HepG2 (cell line): ENCODE data around the gene DDRGK1. TPM values are rescaled to one million over a fixed set of nuclear protein-coding genes. Genes with fewer than 3 reads are reported as not detected.

Source experiments
- AKAP8 ChIP-seq: sonication (generic); formaldehyde crosslinking; IDR thresholded peaks from 2 replicates; pipeline ENCODE4 v1.5.1; 2020; ENCODE audit warnings: mild to moderate bottlenecking, missing genetic modification reagents
- BCL6 ChIP-seq: IDR thresholded peaks from 2 replicates; pipeline ENCODE4 v1.6.1; 2016; ENCODE audit warnings: missing genetic modification reagents, missing compliant biosample characterization
- CHCHD3 ChIP-seq: sonication (generic); formaldehyde crosslinking; IDR thresholded peaks from 2 replicates; pipeline ENCODE4 v1.8.0; 2022; ENCODE audit warnings: mild to moderate bottlenecking, missing genetic modification reagents, moderate library complexity
- FOXA3 ChIP-seq: IDR thresholded peaks from 2 replicates; pipeline ENCODE4 v1.6.1; 2016; ENCODE audit warnings: missing genetic modification reagents, missing compliant biosample characterization
- HNRNPL ChIP-seq: fragments of 200-400 bp; formaldehyde crosslinking; IDR thresholded peaks from 2 replicates; pipeline ENCODE4 v1.6.1; 2017; ENCODE audit warnings: mild to moderate bottlenecking, low read depth, low read length
- JUN ChIP-seq: sonication (generic); formaldehyde crosslinking; IDR thresholded peaks from 2 replicates; pipeline ENCODE4 v1.4.0; 2020; ENCODE audit warnings: mild to moderate bottlenecking, missing genetic modification reagents
- KDM2A ChIP-seq: sonication (generic); formaldehyde crosslinking; IDR thresholded peaks from 2 replicates; pipeline ENCODE4 v1.4.0; 2020; ENCODE audit warnings: low read depth, missing genetic modification reagents, borderline replicate concordance
- MYNN ChIP-seq: sonication (generic); formaldehyde crosslinking; IDR thresholded peaks from 2 replicates; pipeline ENCODE4 v1.4.0; 2020; ENCODE audit warnings: mild to moderate bottlenecking, low read depth, missing genetic modification reagents
- NFKBIZ ChIP-seq: IDR thresholded peaks from 2 replicates; pipeline ENCODE4 v1.6.1; 2018; ENCODE audit warnings: missing genetic modification reagents, missing compliant biosample characterization
- NFYB ChIP-seq: sonication (generic); formaldehyde crosslinking; IDR thresholded peaks from 2 replicates; pipeline ENCODE4 v1.4.0; 2020; ENCODE audit warnings: missing genetic modification reagents
- RARG ChIP-seq: sonication (generic); formaldehyde crosslinking; IDR thresholded peaks from 2 replicates; pipeline ENCODE4 v1.4.0; 2020; ENCODE audit warnings: low read depth, mild to moderate bottlenecking, missing genetic modification reagents
- SAFB2 ChIP-seq: sonication (generic); formaldehyde crosslinking; IDR thresholded peaks from 2 replicates; pipeline ENCODE4 v1.5.1; 2020; ENCODE audit warnings: missing genetic modification reagents, low read depth, mild to moderate bottlenecking, borderline replicate concordance
- SATB2 ChIP-seq: sonication (generic); formaldehyde crosslinking; IDR thresholded peaks from 2 replicates; pipeline ENCODE4 v1.5.0; 2020; ENCODE audit warnings: missing genetic modification reagents
- SCMH1 ChIP-seq: sonication (generic); formaldehyde crosslinking; IDR thresholded peaks from 2 replicates; pipeline ENCODE4 v1.9.0; 2021; ENCODE audit warnings: missing genetic modification reagents, mild to moderate bottlenecking, borderline replicate concordance
- SETDB1 ChIP-seq: sonication (generic); formaldehyde crosslinking; IDR thresholded peaks from 2 replicates; pipeline ENCODE4 v1.5.1; 2020; ENCODE audit warnings: missing genetic modification reagents, mild to moderate bottlenecking, borderline replicate concordance
- SIN3B ChIP-seq: fragments of 150-350 bp; IDR thresholded peaks from 2 replicates; pipeline ENCODE4 v1.6.1; 2014; ENCODE audit warnings: low read length
- SOX5 ChIP-seq: IDR thresholded peaks from 2 replicates; pipeline ENCODE4 v1.6.1; 2016; ENCODE audit warnings: borderline replicate concordance
- SRSF4 ChIP-seq: fragments of 200-400 bp; formaldehyde crosslinking; IDR thresholded peaks from one replicate; pipeline ENCODE4 v1.6.1; 2018; ENCODE audit warnings: mild to moderate bottlenecking, low read depth, low read length, moderate library complexity; ENCODE audit not compliant: poor library complexity, severe bottlenecking
- TAF15 ChIP-seq: fragments of 200-400 bp; formaldehyde crosslinking; IDR thresholded peaks from one replicate; pipeline ENCODE4 v1.6.1; 2018; ENCODE audit warnings: mild to moderate bottlenecking, low read depth, low read length; ENCODE audit not compliant: poor library complexity, severe bottlenecking
- YEATS4 ChIP-seq: sonication (generic); formaldehyde crosslinking; IDR thresholded peaks from 2 replicates; pipeline ENCODE4 v1.4.0; 2020; ENCODE audit warnings: missing genetic modification reagents, borderline replicate concordance
- ZFP90 ChIP-seq: sonication (generic); formaldehyde crosslinking; IDR thresholded peaks from 2 replicates; pipeline ENCODE4 v1.8.0; 2022; ENCODE audit warnings: missing genetic modification reagents, mild to moderate bottlenecking, inconsistent platforms, borderline replicate concordance
- ZNF160 ChIP-seq: sonication (generic); formaldehyde crosslinking; IDR thresholded peaks from 2 replicates; pipeline ENCODE4 v1.8.0; 2022; ENCODE audit warnings: mild to moderate bottlenecking, inconsistent platforms, missing genetic modification reagents
- ZNF235 ChIP-seq: sonication (generic); formaldehyde crosslinking; IDR thresholded peaks from 2 replicates; pipeline ENCODE4 v1.8.1; 2023; ENCODE audit warnings: mild to moderate bottlenecking, missing genetic modification reagents, borderline replicate concordance
- ZNF343 ChIP-seq: sonication (generic); formaldehyde crosslinking; IDR thresholded peaks from 2 replicates; pipeline ENCODE4 v1.4.0; 2020; ENCODE audit warnings: mild to moderate bottlenecking, missing genetic modification reagents
- ZNF546 ChIP-seq: sonication (generic); formaldehyde crosslinking; conservative IDR thresholded peaks from 2 replicates; pipeline ENCODE4 v1.8.1; 2023; ENCODE audit warnings: mild to moderate bottlenecking, missing genetic modification reagents
- ZNF766 ChIP-seq: sonication (generic); formaldehyde crosslinking; IDR thresholded peaks from 2 replicates; pipeline ENCODE4 v1.5.0; 2020; ENCODE audit warnings: missing genetic modification reagents, borderline replicate concordance
- ZNF768 ChIP-seq: sonication (generic); formaldehyde crosslinking; IDR thresholded peaks from 2 replicates; pipeline ENCODE4 v1.4.0; 2020; ENCODE audit warnings: missing genetic modification reagents
- ZNF800 ChIP-seq: sonication (generic); formaldehyde crosslinking; IDR thresholded peaks from 2 replicates; pipeline ENCODE4 v1.4.0; 2020; ENCODE audit warnings: missing genetic modification reagents
- ZSCAN29 ChIP-seq: sonication (generic); formaldehyde crosslinking; conservative IDR thresholded peaks from 2 replicates; pipeline ENCODE4 v1.4.0; 2020; ENCODE audit warnings: mild to moderate bottlenecking, missing genetic modification reagents
- polyA plus RNA-seq, 8 experiments: library from polyadenylated mRNA; depleted of rRNA in 3 of 8; stranded (reverse) in 7 of 8; unstranded in 1 of 8; fragments of >200 nt; fragmentation: Illumina TruSeq in 4 of 8; extraction: Trizol in 4 of 8; gene quantifications; 2 replicates each; pipeline versions ENCODE4 v1.2.1 to v1.2.3, GENCODE V29; 2011 to 2016; ENCODE audit warnings: low read depth in 4 of 8, missing spikeins in 1 of 8, mixed read lengths in 1 of 8; ENCODE audit not compliant: insufficient read depth in 1 of 8
- total RNA-seq, 5 experiments: library from RNA; depleted of rRNA; stranded (reverse); fragments of >200 nt; fragmentation: Illumina TruSeq; extraction: Trizol; gene quantifications; 2 replicates each; pipeline ENCODE4 v1.2.3, GENCODE V29; 2016; ENCODE audit warnings: low read depth in 1 of 5
- TF ChIP-seq, protein P1 (sequence below): IDR thresholded peaks from 2 replicates; pipeline ENCODE4 v1.6.1; 2016; ENCODE audit warnings: low read depth, control low read depth

DDRGK1 gene
- total and polyA plus RNA-seq, 2 of the 13 experiments (the other 11 are each of a cell fraction or from before 2014, with no cell fraction given), result 96.7 to 149 TPM

DNA sequence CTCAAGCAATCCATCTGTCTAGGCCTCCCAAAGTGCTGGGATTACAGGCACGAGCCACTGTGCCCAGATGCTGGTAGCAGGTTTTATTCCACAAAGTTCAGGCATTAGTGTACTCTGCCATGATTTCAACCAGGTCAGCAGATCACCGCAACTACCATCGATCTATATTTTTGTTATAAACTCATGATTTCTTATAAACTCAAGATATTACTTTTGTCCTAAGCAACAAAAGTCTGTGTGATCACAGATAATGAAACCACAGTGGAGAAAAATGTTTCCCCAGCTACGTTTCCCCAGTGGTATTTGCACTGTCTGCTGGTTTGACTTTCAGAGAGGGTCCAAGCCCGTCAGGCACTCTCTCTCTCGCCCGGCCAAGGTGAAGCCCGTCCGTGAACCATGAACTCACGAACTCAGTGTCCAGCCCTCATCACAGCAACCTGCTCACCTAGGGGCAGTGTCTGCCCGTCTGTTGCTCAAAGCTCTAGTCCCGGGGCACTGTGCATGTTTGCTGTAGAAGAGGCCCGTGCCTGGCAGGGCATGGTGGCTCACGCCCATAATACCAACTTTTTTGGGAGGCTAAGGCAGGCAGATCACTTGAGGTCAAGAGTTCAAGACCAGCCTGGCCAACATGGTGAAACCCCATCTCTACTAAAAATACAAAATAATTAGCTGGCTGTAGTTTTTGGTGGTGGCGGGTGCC lies 27.6 kb upstream of the DDRGK1 start (continued):
- TF ChIP-seq, protein P1, sequence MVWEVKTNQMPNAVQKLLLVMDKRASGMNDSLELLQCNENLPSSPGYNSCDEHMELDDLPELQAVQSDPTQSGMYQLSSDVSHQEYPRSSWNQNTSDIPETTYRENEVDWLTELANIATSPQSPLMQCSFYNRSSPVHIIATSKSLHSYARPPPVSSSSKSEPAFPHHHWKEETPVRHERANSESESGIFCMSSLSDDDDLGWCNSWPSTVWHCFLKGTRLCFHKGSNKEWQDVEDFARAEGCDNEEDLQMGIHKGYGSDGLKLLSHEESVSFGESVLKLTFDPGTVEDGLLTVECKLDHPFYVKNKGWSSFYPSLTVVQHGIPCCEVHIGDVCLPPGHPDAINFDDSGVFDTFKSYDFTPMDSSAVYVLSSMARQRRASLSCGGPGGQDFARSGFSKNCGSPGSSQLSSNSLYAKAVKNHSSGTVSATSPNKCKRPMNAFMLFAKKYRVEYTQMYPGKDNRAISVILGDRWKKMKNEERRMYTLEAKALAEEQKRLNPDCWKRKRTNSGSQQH (CRISPR knock-in tag), result no peak
- no peak for TF ChIP-seq ZNF800 (CRISPR knock-in tag)
- peak; percentile 96 for TF ChIP-seq HNRNPL
- TF ChIP-seq NFYB (CRISPR knock-in tag), result no peak
- no peak for TF ChIP-seq SIN3B
- TF ChIP-seq FOXA3 (CRISPR knock-in tag), result peak; percentile 70
- TF ChIP-seq SOX5 (CRISPR knock-in tag), result peak; percentile 69; the same call in 1 of the 2 replicates
- no peak for TF ChIP-seq RARG
- TF ChIP-seq SCMH1 (CRISPR knock-in tag), result no peak
- TF ChIP-seq ZNF766, result peak; percentile 20; the same call in 1 of the 2 replicates
- peak; percentile 50; the same call in 1 of the 2 replicates for TF ChIP-seq SAFB2
- TF ChIP-seq SETDB1 (CRISPR knock-in tag), result no peak
- peak; percentile 75 for TF ChIP-seq ZNF768
- peak; percentile 71; the same call in 1 of the 2 replicates for TF ChIP-seq YEATS4
- TF ChIP-seq CHCHD3 (CRISPR knock-in tag), result no peak
- peak; percentile 88; the same call in 1 of the 2 replicates for TF ChIP-seq AKAP8 (CRISPR knock-in tag)
- no peak for TF ChIP-seq SATB2 (CRISPR knock-in tag)
- TF ChIP-seq MYNN (CRISPR knock-in tag), result no peak
- peak; percentile 64 for TF ChIP-seq ZFP90 (CRISPR knock-in tag)
- peak; percentile 80 for TF ChIP-seq KDM2A (CRISPR knock-in tag)
- TF ChIP-seq TAF15, result no peak
- peak; percentile 86 for TF ChIP-seq BCL6
- 0 out of 2 replicates have a peak, but pooled peaks have one; percentile 15 for TF ChIP-seq ZNF546 (CRISPR knock-in tag)
- peak; percentile 100 for TF ChIP-seq ZNF343 (CRISPR knock-in tag)
- TF ChIP-seq ZNF160 (CRISPR knock-in tag), result peak; percentile 11; the same call in 1 of the 2 replicates
- no peak for TF ChIP-seq ZNF235 (CRISPR knock-in tag)
- TF ChIP-seq JUN (CRISPR knock-in tag), result peak; percentile 81; the same call in 1 of the 2 replicates
- no peak for TF ChIP-seq NFKBIZ
- TF ChIP-seq ZSCAN29 (CRISPR knock-in tag), result peak; percentile 69; the same call in 1 of the 2 replicates
- TF ChIP-seq SRSF4, result no peak
